DOHH2 (cell line): ENCODE results near the gene DHDDS.

Source experiments
- H3F3A ChIP-seq: fragments of 200-600 bp; sonication (generic), shearing (Covaris generic); 2 replicates; pipeline ENCODE4 v1.6.0; 2016; ENCODE audit warnings: antibody characterized with exemption, mild to moderate bottlenecking; ENCODE audit not compliant: control insufficient read depth, insufficient read depth
- H3K27ac ChIP-seq: fragments of 200-600 bp; sonication (generic); 2 replicates; pipeline ENCODE4 v1.5.1; 2014; ENCODE audit warnings: low read depth, mild to moderate bottlenecking, low read length, moderate library complexity
- H3K27me3 ChIP-seq: fragments of 200-600 bp; sonication (generic); 2 replicates; pipeline ENCODE4 v1.6.1; 2014; ENCODE audit warnings: mild to moderate bottlenecking, low read length, mixed read lengths; ENCODE audit not compliant: control insufficient read depth
- H3K36me3 ChIP-seq: fragments of 200-600 bp; sonication (generic); 2 replicates; pipeline ENCODE4 v1.6.1; 2014; ENCODE audit warnings: mild to moderate bottlenecking, low read length, moderate library complexity, mixed read lengths; ENCODE audit not compliant: control insufficient read depth
- H3K4me1 ChIP-seq: fragments of 200-600 bp; sonication (generic); 2 replicates; pipeline ENCODE4 v1.6.1; 2014; ENCODE audit warnings: mild to moderate bottlenecking, low read length, mixed read lengths; ENCODE audit not compliant: control insufficient read depth
- H3K4me2 ChIP-seq: fragments of 200-600 bp; sonication (generic); 2 replicates; pipeline ENCODE4 v1.6.0; 2014; ENCODE audit warnings: mild to moderate bottlenecking, low read length, moderate library complexity
- H3K4me3 ChIP-seq: fragments of 200-600 bp; sonication (generic); 2 replicates; pipeline ENCODE4 v1.5.1; 2014; ENCODE audit warnings: mild to moderate bottlenecking, low read length, mixed read lengths
- H3K79me2 ChIP-seq: fragments of 200-600 bp; sonication (generic); 2 replicates; pipeline ENCODE4 v1.6.1; 2014; ENCODE audit warnings: mild to moderate bottlenecking, low read length, mixed read lengths; ENCODE audit not compliant: control insufficient read depth
- H3K9me2 ChIP-seq: fragments of 200-600 bp; sonication (generic); replicated peaks from 2 replicates; pipeline ENCODE4 v1.6.1; 2014; ENCODE audit warnings: mild to moderate bottlenecking, low read length, mixed read lengths; ENCODE audit not compliant: control insufficient read depth
- H3K9me3 ChIP-seq: fragments of 200-600 bp; sonication (generic); 2 replicates; pipeline ENCODE4 v1.6.1; 2014; ENCODE audit warnings: antibody characterized with exemption, low read length, mixed read lengths; ENCODE audit not compliant: control insufficient read depth, insufficient read depth
- H4K20me1 ChIP-seq: fragments of 200-600 bp; sonication (generic); 2 replicates; pipeline ENCODE4 v1.6.0; 2014; ENCODE audit warnings: low read depth, mild to moderate bottlenecking, antibody characterized with exemption, low read length, moderate library complexity; ENCODE audit not compliant: control insufficient read depth, insufficient read depth
- EZH2phosphoT487 ChIP-seq: fragments of 200-600 bp; sonication (generic); IDR thresholded peaks from 2 replicates; pipeline ENCODE4 v1.6.1; 2017; ENCODE audit warnings: borderline replicate concordance, mild to moderate bottlenecking, antibody characterized with exemption, low read length, moderate library complexity, mixed read lengths
- TF ChIP-seq, protein P1 (sequence below): fragments of 200-600 bp; sonication (generic); IDR thresholded peaks from one replicate; pipeline ENCODE4 v1.5.1; 2014; ENCODE audit warnings: antibody characterized with exemption, mild to moderate bottlenecking, low read depth, low read length; ENCODE audit not compliant: poor library complexity, severe bottlenecking

DHDDS gene

DNA sequence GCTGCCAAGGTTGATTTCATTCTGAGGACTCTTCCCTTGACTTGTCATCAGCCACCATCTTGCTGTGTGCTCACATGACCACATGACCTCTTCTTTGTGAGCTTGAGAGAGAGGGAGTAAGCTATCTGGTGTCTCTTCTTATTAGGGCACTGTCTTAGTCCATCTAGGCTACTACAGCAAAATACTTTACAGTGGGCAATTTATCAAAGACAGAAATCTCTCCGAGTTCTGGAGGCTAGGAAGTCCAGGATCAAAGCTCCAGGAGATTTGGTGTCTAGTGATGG, 85.6 kb downstream of the DHDDS start:
- Histone ChIP-seq H3K9me2 (no peaks in the 10 kb centered on the region), H3K79me2 (no peaks in the 10 kb centered on the region), H3F3A (no peaks in the 10 kb centered on the region), H3K4me2 (no peak overlapping the region), H3K27ac (no peak overlapping the region), H4K20me1 (no peaks in the 10 kb centered on the region), H3K27me3 (peaks cover 4% of the 10 kb centered on the region; the same call in 1 of the 2 replicates), H3K9me3 (no peaks in the 10 kb centered on the region), H3K36me3 (no peaks in the 10 kb centered on the region), H3K4me1 (no peaks in the 10 kb centered on the region), H3K4me3 (no peak overlapping the region)
- TF ChIP-seq, protein P1, sequence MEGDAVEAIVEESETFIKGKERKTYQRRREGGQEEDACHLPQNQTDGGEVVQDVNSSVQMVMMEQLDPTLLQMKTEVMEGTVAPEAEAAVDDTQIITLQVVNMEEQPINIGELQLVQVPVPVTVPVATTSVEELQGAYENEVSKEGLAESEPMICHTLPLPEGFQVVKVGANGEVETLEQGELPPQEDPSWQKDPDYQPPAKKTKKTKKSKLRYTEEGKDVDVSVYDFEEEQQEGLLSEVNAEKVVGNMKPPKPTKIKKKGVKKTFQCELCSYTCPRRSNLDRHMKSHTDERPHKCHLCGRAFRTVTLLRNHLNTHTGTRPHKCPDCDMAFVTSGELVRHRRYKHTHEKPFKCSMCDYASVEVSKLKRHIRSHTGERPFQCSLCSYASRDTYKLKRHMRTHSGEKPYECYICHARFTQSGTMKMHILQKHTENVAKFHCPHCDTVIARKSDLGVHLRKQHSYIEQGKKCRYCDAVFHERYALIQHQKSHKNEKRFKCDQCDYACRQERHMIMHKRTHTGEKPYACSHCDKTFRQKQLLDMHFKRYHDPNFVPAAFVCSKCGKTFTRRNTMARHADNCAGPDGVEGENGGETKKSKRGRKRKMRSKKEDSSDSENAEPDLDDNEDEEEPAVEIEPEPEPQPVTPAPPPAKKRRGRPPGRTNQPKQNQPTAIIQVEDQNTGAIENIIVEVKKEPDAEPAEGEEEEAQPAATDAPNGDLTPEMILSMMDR = no peak
- no peak for TF ChIP-seq EZH2phosphoT487

DNA sequence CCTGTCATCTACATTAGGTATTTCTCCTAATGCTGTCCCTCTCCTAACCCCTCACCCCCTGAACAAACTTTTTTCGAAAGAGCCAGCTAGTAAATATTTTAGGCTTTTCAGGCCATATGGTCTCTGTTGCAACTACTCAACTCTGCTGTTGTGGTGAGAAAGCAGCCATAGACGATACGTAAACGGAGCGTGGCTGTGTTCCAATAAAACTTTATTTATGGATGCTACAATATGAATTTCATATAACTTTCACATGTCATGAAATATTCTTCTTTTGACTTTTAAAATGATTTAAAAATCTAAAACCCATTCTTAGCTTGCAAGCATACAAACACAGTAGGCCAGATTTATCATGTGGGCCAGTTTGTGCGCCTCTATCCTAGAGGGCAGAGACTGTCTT, 86.2 kb downstream of the DHDDS start:
- Histone ChIP-seq H3K4me3 (no peak overlapping the region), H3K9me3 (no peaks in the 10 kb centered on the region), H3K36me3 (no peaks in the 10 kb centered on the region), H3K4me2 (no peak overlapping the region), H3K27ac (no peak overlapping the region), H3K4me1 (no peaks in the 10 kb centered on the region), H3K9me2 (no peaks in the 10 kb centered on the region), H3K79me2 (no peaks in the 10 kb centered on the region), H3F3A (no peaks in the 10 kb centered on the region), H4K20me1 (no peaks in the 10 kb centered on the region), H3K27me3 (peaks cover 4% of the 10 kb centered on the region; the same call in 1 of the 2 replicates)
- TF ChIP-seq, protein P1 = no peak
- no peak for TF ChIP-seq EZH2phosphoT487

DNA sequence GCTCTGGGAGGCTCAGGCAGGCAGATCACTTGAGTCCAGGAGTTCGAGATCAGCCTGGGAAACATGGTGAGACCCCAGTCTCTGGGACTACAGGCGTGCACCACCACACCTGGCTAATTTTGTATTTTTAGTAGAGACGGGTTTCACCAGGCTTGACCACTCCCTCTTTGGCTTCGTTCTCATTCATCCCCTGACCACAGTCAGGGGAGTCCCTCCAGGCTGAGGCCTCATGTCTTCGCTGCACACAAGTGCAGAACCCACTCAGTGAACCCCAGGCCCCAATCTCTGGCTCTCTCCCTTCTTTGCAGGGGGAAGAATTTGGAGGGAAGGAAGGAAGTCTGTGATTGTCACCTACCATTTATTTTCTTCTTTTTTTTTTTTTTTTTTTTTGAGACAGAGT, 88.2 kb downstream of the DHDDS start:
- Histone ChIP-seq H3K36me3 (no peaks in the 10 kb centered on the region), H3K4me1 (no peaks in the 10 kb centered on the region), H4K20me1 (no peaks in the 10 kb centered on the region), H3F3A (no peaks in the 10 kb centered on the region), H3K4me2 (no peak overlapping the region), H3K27ac (no peak overlapping the region), H3K9me2 (no peaks in the 10 kb centered on the region), H3K27me3 (peaks cover 20% of the 10 kb centered on the region; the same call in 1 of the 2 replicates), H3K9me3 (no peaks in the 10 kb centered on the region), H3K4me3 (no peak overlapping the region), H3K79me2 (no peaks in the 10 kb centered on the region)
- no peak for TF ChIP-seq EZH2phosphoT487
- TF ChIP-seq, protein P1 = no peak
